GM12878 (cell line): ENCODE results near the gene TRIM71. TPM values are rescaled to one million over a fixed set of nuclear protein-coding genes. Genes with fewer than 3 reads are reported as not detected.

Experiments
- ATAC-seq: fragments of 200-7000 bp; cut with Tn5 transposase; 3 replicates; pipeline ENCODE4 v1.9.1; 2020; ENCODE audit warnings: mild to moderate bottlenecking, moderate library complexity
- BruUV-seq: library from RNA; stranded (reverse); fragments of 400-500 nt; replicated peaks from 2 replicates; lab custom pipeline; 2021; lab: Mats Ljungman, UMichigan
- CTCF ChIA-PET: fragments of 300-600 bp; sonication (Branson Sonifier 250); formaldehyde crosslinking; extraction: SDS; loops from one replicate; lab custom pipeline; 2021; ENCODE audit warnings: inconsistent platforms; lab: Yijun Ruan, JAX
- POLR2A ChIA-PET: fragments of 350-600 bp; formaldehyde crosslinking; extraction: SDS; loops from one replicate; lab custom pipeline; 2021; ENCODE audit warnings: inconsistent platforms; lab: Charles Lee
- RAD21 ChIA-PET: fragments of 300-600 bp; sonication (Branson Sonifier 250); formaldehyde crosslinking; loops from one replicate; lab custom pipeline; 2023; ENCODE audit warnings: antibody characterized with exemption; ENCODE audit not compliant: unreplicated experiment; lab: Charles Lee
- SMC1A ChIA-PET: fragments of 300-600 bp; sonication (Branson Sonifier 250); formaldehyde crosslinking; loops from one replicate; lab custom pipeline; 2023; ENCODE audit not compliant: unreplicated experiment, uncharacterized antibody; lab: Charles Lee
- DNase-seq: peaks from one replicate; pipeline ENCODE4 v3.0.0-alpha.2; 2011; ENCODE audit warnings: low read depth, low spot score
- FAIRE-seq: peaks from 3 replicates; lab custom pipeline; 2011; peaks lifted over from hg19 to GRCh38; lab: Jason Lieb, UNC
- H2AFZ ChIP-seq: 2 replicates; pipeline ENCODE4 v1.6.0; 2011; ENCODE audit warnings: low read depth, low read length, control low read depth; ENCODE audit not compliant: control insufficient read depth
- H3K27ac ChIP-seq: 2 replicates; pipeline ENCODE4 v1.5.1; 2011; ENCODE audit warnings: control low read depth; ENCODE audit not compliant: control insufficient read depth, insufficient read depth
- H3K27me3 ChIP-seq, 2 experiments: replicated peaks in 1 of 2; 2 replicates each; pipeline versions ENCODE4 v1.6.0 to v1.6.1; 2011; ENCODE audit warnings: low read length in 1 of 2; ENCODE audit not compliant: control insufficient read depth in 2 of 2, insufficient read depth in 2 of 2
- H3K36me3 ChIP-seq, 2 experiments: 2 replicates each; pipeline ENCODE4 v1.5.1; 2011; ENCODE audit warnings: low read length in 1 of 2; ENCODE audit not compliant: control insufficient read depth in 2 of 2, insufficient read depth in 2 of 2
- H3K4me1 ChIP-seq: 2 replicates; pipeline ENCODE4 v1.6.1; 2011; ENCODE audit warnings: mild to moderate bottlenecking, low read length, moderate library complexity, mixed read lengths; ENCODE audit not compliant: control insufficient read depth, insufficient read depth
- H3K4me2 ChIP-seq: 2 replicates; pipeline ENCODE4 v1.6.0; 2011; ENCODE audit warnings: control low read depth; ENCODE audit not compliant: control insufficient read depth, insufficient read depth
- H3K4me3 ChIP-seq: fragments of 200-600 bp; sonication (generic); 2 replicates; pipeline ENCODE4 v1.5.1; 2016
- H3K79me2 ChIP-seq: 2 replicates; pipeline ENCODE4 v1.6.0; 2011; ENCODE audit warnings: low read length; ENCODE audit not compliant: control insufficient read depth, insufficient read depth
- H3K9ac ChIP-seq: 2 replicates; pipeline ENCODE4 v1.8.0; 2011; ENCODE audit warnings: low read length, control low read depth, mixed read lengths; ENCODE audit not compliant: control insufficient read depth, insufficient read depth
- H3K9me3 ChIP-seq: replicated peaks from 3 replicates; pipeline ENCODE4 v1.5.1; 2011; ENCODE audit warnings: mild to moderate bottlenecking, low read length; ENCODE audit not compliant: control insufficient read depth, insufficient read depth
- H4K20me1 ChIP-seq: 2 replicates; pipeline ENCODE4 v1.6.0; 2011; ENCODE audit not compliant: control insufficient read depth, insufficient read depth
- BCL3 ChIP-seq: IDR thresholded peaks from 2 replicates; pipeline ENCODE4 v1.6.1; 2011; ENCODE audit warnings: borderline replicate concordance, low read depth, mild to moderate bottlenecking, moderate library complexity, low read length; ENCODE audit not compliant: insufficient read depth, poor library complexity, severe bottlenecking
- HDAC2 ChIP-seq: fragments of 200-600 bp; sonication (generic); IDR thresholded peaks from 2 replicates; pipeline ENCODE4 v1.6.1; 2017
- IRF4 ChIP-seq: IDR thresholded peaks from 2 replicates; pipeline ENCODE4 v1.6.1; 2011; ENCODE audit warnings: low read depth, low read length
- MTA2 ChIP-seq: fragments of 450-650 bp; IDR thresholded peaks from 2 replicates; pipeline ENCODE4 v1.6.1; 2016; ENCODE audit warnings: low read depth, mild to moderate bottlenecking, moderate library complexity
- PAX8 ChIP-seq: fragments of 450-650 bp; IDR thresholded peaks from 2 replicates; pipeline ENCODE4 v1.6.1; 2017; ENCODE audit warnings: mild to moderate bottlenecking, moderate library complexity
- PML ChIP-seq: IDR thresholded peaks from 2 replicates; pipeline ENCODE4 v1.6.1; 2012; ENCODE audit warnings: low read length, inconsistent platforms
- RCOR1 ChIP-seq: conservative IDR thresholded peaks from 2 replicates; pipeline ENCODE4 v1.6.1; 2012; ENCODE audit warnings: low read depth, low read length, improper control_type of control experiment
- SMAD5 ChIP-seq: IDR thresholded peaks from 2 replicates; pipeline ENCODE4 v1.6.1; 2016; ENCODE audit warnings: antibody characterized with exemption, low read depth
- SMC3 ChIP-seq: IDR thresholded peaks from 2 replicates; pipeline ENCODE4 v1.6.1; 2011; ENCODE audit warnings: low read length, improper control_type of control experiment, borderline replicate concordance
- SRF ChIP-seq, 2 experiments: IDR thresholded peaks; 2 replicates each; pipeline ENCODE4 v1.6.1; 2011; ENCODE audit warnings: low read depth in 2 of 2, low read length in 2 of 2, mild to moderate bottlenecking in 1 of 2, moderate library complexity in 1 of 2
- STAT3 ChIP-seq: IDR thresholded peaks from 2 replicates; pipeline ENCODE4 v1.6.1; 2011; ENCODE audit warnings: low read depth, low read length, improper control_type of control experiment
- USF2 ChIP-seq: IDR thresholded peaks from 2 replicates; pipeline ENCODE4 v1.6.1; 2011; ENCODE audit warnings: low read depth, low read length, improper control_type of control experiment, borderline replicate concordance
- ZNF24 ChIP-seq: fragments of 450-650 bp; IDR thresholded peaks from 2 replicates; pipeline ENCODE4 v1.6.1; 2017; ENCODE audit warnings: antibody characterized with exemption, mild to moderate bottlenecking
- ZNF622 ChIP-seq: fragments of 450-650 bp; IDR thresholded peaks from 2 replicates; pipeline ENCODE4 v1.6.1; 2017; ENCODE audit warnings: mild to moderate bottlenecking, inconsistent platforms
- WGBS: methylation state at CpG from one replicate; pipeline ENCODE4 v1.1.6; 2016; ENCODE audit warnings: low lambda C conversion rate; ENCODE audit not compliant: insufficient replicate concordance, insufficient coverage; ENCODE audit errors: missing lambda C conversion rate; 5-methylcytosine and 5-hydroxymethylcytosine counted together
- in situ Hi-C: fragments of 300-500 bp; cut with MboI; formaldehyde crosslinking; loops from 9 replicates; pipeline ENCODE4 v1.14.3; 2018; ENCODE audit warnings: mixed read lengths
- intact Hi-C: fragments of 100-400 bp; cut with micrococcal nuclease; formaldehyde crosslinking; loops from one replicate; pipeline ENCODE4 v1.14.2; 2022; ENCODE audit not compliant: unreplicated experiment
- polyA plus RNA-seq, 11 experiments: library from polyadenylated mRNA; depleted of rRNA in 4 of 11; unstranded in 6 of 11; stranded (reverse) in 5 of 11; fragments of >200 nt; fragmentation: Nextera tagmentation in 4 of 11; fragmentation: Illumina TruSeq in 1 of 11; extraction: Ambion mirVana in 4 of 11; extraction: Trizol in 1 of 11; gene quantifications; 1 replicate in 1 of 11; 2 replicates in 10 of 11; pipeline versions ENCODE4 v1.2.1 to v1.2.3, GENCODE V29; 2011 to 2016; ENCODE audit warnings: inconsistent platforms in 2 of 11, missing spikeins in 2 of 11, low read depth in 1 of 11
- total RNA-seq, 4 experiments: library from RNA; depleted of rRNA in 3 of 4; stranded (reverse); fragments of >200 nt in 3 of 4; fragmentation: Illumina TruSeq in 1 of 4; extraction: Trizol in 1 of 4; gene quantifications; 2 replicates each; pipeline versions ENCODE4 v1.2.1 to v1.2.3, GENCODE V29; 2013 to 2021
- TF ChIP-seq, protein P1 (sequence below): IDR thresholded peaks from 2 replicates; pipeline ENCODE4 v1.6.1; 2012; ENCODE audit warnings: low read length, inconsistent platforms
- TF ChIP-seq, protein P2 (sequence below): fragments of 450-650 bp; formaldehyde crosslinking; IDR thresholded peaks from 2 replicates; pipeline ENCODE4 v1.5.0; 2022; ENCODE audit warnings: mild to moderate bottlenecking, missing genetic modification characterization

The TRIM71 gene
- total and polyA plus RNA-seq, 10 of the 15 experiments (the other 5 are each of a cell fraction or from before 2014, with no cell fraction given), result 0.02 to 1.8 (median 0.16) TPM

GRCh38 chr3:32857921-32858320 is 40.1 kb downstream of the TRIM71 start (continued):
- TF ChIP-seq, protein P1, sequence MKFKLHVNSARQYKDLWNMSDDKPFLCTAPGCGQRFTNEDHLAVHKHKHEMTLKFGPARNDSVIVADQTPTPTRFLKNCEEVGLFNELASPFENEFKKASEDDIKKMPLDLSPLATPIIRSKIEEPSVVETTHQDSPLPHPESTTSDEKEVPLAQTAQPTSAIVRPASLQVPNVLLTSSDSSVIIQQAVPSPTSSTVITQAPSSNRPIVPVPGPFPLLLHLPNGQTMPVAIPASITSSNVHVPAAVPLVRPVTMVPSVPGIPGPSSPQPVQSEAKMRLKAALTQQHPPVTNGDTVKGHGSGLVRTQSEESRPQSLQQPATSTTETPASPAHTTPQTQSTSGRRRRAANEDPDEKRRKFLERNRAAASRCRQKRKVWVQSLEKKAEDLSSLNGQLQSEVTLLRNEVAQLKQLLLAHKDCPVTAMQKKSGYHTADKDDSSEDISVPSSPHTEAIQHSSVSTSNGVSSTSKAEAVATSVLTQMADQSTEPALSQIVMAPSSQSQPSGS, result no peak
- TF ChIP-seq SMAD5, result no peak

- ChIA-PET CTCF (interaction anchor here (1.1 kb wide), 1 partner anchor 127 kb away, joined by 3 read pairs; no protein-coding TSS in a partner anchor), SMC1A (interaction anchor here (0.8 kb wide), 1 partner anchor 11 kb away, joined by 3 read pairs; no protein-coding TSS in a partner anchor), RAD21 (interaction anchor here (0.6 kb wide), 1 partner anchor 380 kb away, joined by 4 read pairs; no protein-coding TSS in a partner anchor), POLR2A (no interaction called here)
- 84% methylated on average over 4 of the region's 4 CpGs for WGBS
- peaks cover 0 to 1% of the 10 kb centered on the region in 2 experiments; a peak in 1 of 4 replicates for H3K27me3 ChIP-seq
- FAIRE-seq, result no peak
- no peaks in the 10 kb centered on the region for H3K79me2 ChIP-seq
- no peak for ATAC-seq
- H3K4me1 ChIP-seq, result no peaks in the 10 kb centered on the region
- no peaks in the 10 kb centered on the region for H4K20me1 ChIP-seq
- no peaks in the 10 kb centered on the region for H3K9me3 ChIP-seq
- DNase-seq, result no peak
- no peaks in the 10 kb centered on the region for H3K36me3 ChIP-seq
- H2AFZ ChIP-seq, result no peak overlapping the region
- no peak for TF ChIP-seq IRF4
- no peak for TF ChIP-seq MTA2
- TF ChIP-seq SRF (IDR thresholded peaks at IDR 0.05; ENCODE audit: low read depth in 2 of 2, low read length in 2 of 2), result no peak
- TF ChIP-seq STAT3, result no peak
- TF ChIP-seq PAX8, result no peak
- TF ChIP-seq, protein P2, sequence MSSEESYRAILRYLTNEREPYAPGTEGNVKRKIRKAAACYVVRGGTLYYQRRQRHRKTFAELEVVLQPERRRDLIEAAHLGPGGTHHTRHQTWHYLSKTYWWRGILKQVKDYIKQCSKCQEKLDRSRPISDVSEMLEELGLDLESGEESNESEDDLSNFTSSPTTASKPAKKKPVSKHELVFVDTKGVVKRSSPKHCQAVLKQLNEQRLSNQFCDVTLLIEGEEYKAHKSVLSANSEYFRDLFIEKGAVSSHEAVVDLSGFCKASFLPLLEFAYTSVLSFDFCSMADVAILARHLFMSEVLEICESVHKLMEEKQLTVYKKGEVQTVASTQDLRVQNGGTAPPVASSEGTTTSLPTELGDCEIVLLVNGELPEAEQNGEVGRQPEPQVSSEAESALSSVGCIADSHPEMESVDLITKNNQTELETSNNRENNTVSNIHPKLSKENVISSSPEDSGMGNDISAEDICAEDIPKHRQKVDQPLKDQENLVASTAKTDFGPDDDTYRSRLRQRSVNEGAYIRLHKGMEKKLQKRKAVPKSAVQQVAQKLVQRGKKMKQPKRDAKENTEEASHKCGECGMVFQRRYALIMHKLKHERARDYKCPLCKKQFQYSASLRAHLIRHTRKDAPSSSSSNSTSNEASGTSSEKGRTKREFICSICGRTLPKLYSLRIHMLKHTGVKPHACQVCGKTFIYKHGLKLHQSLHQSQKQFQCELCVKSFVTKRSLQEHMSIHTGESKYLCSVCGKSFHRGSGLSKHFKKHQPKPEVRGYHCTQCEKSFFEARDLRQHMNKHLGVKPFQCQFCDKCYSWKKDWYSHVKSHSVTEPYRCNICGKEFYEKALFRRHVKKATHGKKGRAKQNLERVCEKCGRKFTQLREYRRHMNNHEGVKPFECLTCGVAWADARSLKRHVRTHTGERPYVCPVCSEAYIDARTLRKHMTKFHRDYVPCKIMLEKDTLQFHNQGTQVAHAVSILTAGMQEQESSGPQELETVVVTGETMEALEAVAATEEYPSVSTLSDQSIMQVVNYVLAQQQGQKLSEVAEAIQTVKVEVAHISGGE (CRISPR knock-in tag), result no peak
- no peak for TF ChIP-seq ZNF24
- no peak for TF ChIP-seq ZNF622
- TF ChIP-seq RCOR1, result no peak
- TF ChIP-seq BCL3, result no peak
- no peak for TF ChIP-seq PML
- TF ChIP-seq SMC3, result no peak
- TF ChIP-seq USF2, result no peak
- TF ChIP-seq HDAC2, result no peak
- no TSS peak for BruUV-seq
- in situ Hi-C loops, result no loop called here
- H3K4me2 ChIP-seq, result no peak overlapping the region
- H3K27ac ChIP-seq, result no peak overlapping the region
- no peak overlapping the region for H3K9ac ChIP-seq
- no peak overlapping the region for H3K4me3 ChIP-seq
- intact Hi-C loops, result no loop called here
Measured at GRCh38 chr3:32859604-32860237, 41.9 kb downstream of the TRIM71 start.
